Measurements from ENCODE around the gene ANKRD29.

ANKRD29 gene

DNA sequence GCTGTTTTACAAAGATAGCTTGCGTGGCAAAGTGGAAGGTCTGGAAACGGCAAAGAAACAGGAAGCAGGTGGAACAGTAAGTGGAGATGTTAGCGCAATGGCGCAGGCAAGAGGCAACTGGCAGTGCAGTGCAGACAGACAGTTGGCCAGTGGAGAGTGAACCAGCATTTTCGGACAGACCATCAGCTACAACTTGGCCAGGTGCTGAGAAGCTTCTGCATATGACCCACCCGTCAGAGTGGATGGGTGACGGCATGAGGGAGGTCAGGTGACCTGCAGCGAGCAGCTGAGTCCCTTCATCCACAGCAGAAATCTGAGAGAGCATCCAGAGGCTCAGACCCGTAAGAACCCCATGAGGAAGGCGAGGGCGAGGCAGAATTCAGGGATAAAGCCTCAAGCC is 110.2 kb downstream of the ANKRD29 start:
- no peak for DNase-seq

DNA sequence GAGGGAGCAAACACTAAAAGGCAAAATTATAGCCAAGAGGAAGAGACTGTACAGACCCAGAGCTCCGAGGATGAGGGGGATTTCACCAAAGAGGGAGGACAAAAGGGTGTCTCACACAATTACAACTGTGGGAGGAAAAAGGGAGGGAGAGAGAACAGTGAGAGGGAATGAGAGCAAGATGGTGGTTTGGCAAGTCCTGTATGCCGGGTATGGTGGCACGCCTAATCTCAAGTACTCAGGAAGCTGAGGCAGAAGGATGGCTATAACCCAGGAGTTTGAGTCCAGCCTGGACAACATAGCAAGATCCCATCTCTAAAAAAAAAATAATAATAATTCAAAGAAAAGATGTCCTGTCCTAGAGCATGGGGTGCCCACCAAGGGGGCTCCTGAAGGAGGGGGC is 110.7 kb downstream of the ANKRD29 start:
- DNase-seq = no peak

DNA sequence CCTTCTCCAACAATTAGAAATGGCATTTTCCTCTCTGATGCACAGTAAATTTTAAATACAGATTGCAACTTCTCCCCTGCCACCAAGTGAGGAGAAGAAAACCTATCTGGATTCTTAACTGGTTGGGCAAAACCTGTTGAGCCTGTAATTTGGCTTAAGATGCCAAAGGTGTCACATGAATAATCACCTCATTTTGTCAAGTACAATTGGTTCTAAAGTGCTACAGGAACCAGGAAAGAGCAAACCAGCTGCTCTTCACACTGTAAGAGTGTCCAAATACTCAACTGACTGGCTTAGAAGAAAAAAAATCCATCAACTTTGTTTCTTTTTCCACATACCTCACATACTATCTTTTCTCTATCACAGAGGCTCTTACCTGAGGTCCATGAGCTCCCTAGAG is 111.8 kb downstream of the ANKRD29 start:
- DNase-seq = no peak

Data from NCI-H146 (cell line).